DMS79 treated with DMSO at 0.1 percent for 48 hours (cell line): ENCODE measurements around the gene CYP8B1.

Experiments
- DNase-seq: peaks from one replicate; lab custom pipeline; 2025; lab: John Stamatoyannopoulos, UW

CYP8B1 gene

DNA sequence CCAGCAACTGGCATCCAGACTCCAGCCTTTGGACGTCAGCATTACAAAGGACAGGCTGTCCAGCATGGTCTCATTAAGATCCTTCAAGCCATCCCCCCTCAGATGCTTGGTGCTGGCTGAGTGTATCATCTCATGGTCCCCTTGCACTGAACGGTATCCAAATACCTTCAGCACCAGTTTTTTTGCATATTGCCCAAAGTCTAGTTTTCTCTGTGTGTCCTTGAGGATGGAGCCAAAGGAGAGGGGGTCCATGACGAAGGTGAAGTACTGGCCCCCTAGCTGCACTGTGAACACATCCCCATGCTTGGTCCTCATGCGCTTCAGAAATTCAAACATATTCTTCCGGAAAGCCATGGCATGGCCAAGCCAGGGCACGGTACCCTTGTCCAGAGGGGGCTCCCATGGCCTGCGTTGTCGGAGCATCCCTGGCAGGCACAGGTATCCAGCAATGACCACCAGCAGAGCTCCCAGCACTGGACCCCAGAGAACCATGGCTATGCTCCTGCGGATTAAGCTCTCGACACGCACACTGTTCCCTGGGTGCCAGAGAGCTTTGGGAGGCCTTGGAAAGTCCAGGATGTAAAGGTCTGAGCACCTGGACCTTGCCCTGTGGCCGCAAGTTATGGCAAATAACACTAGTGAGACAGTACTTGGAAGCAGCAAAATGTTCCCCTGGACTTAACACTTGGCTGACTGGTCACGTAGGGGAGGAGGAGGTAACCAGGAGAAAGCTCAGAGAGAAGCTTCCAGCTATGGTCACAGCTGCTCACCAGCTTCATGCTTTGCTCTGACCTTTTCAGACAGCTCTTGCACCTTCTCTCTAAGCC, at the start of gene CYP8B1:
CYP8B1 (minus strand) TSS at position 555 of the 827 bp plus-strand sequence; CDS start at position 492, 63 bp downstream.
- no peak for DNase-seq

DNA sequence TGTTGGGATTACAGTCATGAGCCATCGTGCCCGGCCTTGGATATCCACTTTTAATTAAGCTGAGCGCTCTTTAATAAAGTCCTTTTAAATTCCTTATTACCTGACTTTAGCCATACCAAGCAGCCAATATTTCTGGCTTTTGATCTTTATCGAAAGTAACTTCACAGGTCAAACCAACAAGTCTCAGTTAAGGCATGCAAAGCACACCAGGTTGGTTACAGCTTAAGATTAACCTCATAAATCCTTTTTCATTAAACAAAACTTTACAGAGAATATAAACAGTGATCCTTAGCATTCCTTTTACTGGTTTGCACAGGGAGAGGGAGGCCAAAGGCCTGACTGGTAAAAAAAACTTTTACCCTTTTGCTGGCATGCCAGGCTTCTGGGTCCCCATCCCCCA, 47.9 kb upstream of the CYP8B1 start:
- no peak for DNase-seq

DNA sequence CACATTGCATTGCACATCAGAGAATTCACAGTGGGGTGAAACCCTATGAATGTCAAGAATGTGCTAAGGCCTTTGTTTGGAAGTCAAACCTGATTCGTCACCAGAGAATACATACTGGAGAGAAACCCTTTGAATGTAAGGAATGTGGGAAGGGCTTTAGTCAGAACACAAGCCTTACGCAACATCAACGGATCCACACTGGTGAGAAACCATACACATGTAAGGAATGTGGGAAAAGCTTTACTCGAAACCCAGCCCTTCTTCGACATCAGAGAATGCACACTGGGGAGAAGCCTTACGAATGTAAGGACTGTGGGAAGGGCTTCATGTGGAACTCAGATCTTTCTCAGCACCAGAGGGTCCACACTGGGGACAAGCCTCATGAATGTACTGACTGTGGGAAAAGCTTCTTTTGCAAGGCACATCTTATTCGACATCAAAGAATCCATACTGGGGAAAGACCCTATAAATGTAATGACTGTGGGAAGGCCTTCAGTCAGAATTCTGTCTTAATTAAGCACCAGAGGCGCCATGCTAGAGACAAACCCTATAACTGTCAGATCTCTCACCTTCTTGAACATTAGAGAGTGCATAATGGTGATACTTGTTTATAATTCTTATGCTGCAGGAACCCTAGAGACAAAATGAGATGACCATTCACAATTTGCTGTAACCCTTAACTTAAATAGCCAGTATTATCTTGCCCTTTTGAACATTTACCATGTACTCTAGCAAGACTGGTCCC, 39.3 kb upstream of the CYP8B1 start:
- DNase-seq = no peak

- no peak for DNase-seq
These were observed 35.9 kb upstream of the CYP8B1 start for GRCh38 chr3:42911551-42911950.

DNA sequence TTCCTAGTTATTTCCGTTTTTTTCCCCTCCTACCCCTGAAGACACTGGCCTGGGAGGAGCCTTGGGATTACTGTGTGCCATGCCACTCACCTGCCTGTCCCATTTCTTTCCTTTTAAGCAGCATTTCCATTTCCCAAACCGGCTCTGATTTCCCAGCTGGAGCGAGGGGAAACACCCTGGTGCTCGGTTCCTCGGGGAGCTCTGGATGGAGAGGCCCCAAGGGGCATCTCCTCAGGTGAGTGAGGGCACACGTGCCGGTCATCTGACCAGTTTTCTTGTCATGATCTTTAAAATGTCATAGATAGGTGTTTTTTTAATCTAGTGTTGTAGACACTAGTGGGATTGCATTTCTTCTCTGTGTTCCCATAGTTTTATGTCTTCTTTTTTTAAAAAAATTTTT, 33.0 kb upstream of the CYP8B1 start:
- no peak for DNase-seq

GRCh38 chr3:42906848-42907183, 31.1 kb upstream of the CYP8B1 start:
- DNase-seq = no peak

GRCh38 chr3:42906070-42906847, 30.6 kb upstream of the CYP8B1 start, which contains the start of gene ZNF662:
Gene ZNF662 (plus strand): TSS chr3:42906142. CDS start chr3:42908115, 1,973 bp downstream.
- no peak for DNase-seq

- DNase-seq = peak; percentile 14
These were observed 30.0 kb upstream of the CYP8B1 start for GRCh38 chr3:42905740-42906069.

DNA sequence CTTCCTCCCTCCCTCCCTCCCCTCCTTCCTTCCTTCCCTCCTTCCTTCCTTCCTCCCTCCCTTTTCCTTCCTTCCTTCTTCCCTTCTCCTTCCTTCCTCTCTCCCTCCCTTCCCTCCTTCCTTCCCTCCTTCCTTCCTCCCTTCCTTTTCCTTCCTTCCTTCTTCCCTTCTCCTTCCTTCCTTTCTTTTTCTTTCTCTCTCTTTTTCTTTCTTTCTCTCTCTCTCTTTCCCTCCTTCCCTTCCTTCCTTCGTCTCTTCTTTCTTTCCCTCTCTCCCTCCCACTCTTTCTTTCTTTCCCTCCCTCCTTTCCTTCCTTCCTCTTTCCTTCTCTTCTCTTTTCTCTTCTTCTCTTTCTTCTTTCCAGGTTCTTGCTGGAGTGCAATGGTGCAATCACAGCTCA, 28.4 kb upstream of the CYP8B1 start:
- no peak for DNase-seq

DNA sequence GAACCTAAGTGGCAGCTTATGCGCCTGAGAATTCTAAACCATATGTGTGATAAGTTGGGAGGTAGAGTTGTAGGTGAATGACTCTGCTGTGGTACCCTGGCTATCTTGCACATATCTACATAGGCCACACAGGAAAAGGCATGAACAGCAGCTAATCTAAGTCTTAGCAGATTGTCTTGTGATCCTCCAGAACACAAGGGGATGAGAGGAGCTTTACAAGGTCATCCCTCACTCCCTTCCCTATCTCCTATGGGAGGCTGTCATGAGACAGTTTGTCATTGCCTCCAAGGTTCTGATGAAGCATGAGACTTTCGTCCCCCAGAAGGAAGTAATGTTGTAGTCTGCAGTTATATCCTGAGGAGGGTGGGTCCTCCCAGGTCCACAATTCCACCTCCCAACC, 26.6 kb upstream of the CYP8B1 start:
- DNase-seq = no peak

DNA sequence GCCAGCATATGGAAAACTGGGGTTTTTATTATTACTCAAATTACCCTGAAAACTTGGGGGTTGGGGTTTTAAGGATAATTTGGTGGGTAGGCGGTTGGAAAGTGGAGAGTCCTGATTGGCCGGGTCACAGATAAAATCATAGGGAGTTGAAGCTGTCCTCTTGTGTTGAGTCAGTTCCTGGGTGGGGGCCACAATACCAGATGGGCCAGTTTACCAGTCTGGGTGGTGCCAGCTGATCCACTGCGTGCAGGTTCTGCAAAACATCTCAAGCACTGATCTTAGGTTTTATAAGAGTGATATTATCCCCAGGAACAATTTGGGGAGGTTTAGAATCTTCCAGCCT, 25.4 kb upstream of the CYP8B1 start:
- DNase-seq = no peak

DNA sequence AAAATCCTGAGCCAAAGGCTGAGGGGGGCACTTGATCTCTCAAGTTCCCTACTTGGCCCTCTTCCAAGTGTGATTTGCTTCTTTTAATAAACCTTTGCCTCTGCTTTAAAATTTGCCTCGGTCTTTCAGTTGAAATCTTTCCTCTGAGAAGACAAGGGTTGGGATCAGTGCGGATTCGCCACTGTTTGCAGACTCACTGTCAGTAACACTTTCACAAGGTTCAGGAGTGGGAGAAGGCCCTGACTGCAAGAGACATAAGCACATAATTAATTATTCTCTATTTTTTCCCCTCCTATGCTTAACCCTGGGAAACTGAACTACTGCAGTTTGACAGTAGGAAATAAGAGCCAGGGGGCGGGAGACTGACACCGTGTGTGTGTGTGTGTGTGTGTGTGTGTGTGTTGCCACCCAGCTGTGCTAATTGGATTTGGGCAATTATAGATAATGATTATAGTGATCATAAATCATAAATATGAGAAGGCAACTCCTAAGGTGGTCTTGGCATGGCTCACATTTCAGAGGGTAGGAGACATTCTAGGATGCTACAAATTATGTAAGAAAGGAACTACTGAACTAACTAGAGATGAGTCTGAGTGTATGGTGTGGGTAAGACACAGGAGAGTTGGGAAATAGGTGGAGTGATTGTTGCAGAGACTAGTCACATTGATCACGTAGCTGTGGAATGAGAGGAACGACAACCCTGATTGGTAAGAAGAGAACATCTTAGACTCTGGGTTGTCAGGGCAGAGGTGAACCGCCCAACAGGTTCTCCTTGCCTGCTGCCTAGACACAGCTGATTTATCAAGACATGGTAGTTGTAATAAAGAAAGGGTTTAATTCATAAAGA, 24.8 kb upstream of the CYP8B1 start:
- DNase-seq = no peak

- no peak for DNase-seq
These were observed 23.4 kb upstream of the CYP8B1 start for GRCh38 chr3:42898896-42899675.

DNA sequence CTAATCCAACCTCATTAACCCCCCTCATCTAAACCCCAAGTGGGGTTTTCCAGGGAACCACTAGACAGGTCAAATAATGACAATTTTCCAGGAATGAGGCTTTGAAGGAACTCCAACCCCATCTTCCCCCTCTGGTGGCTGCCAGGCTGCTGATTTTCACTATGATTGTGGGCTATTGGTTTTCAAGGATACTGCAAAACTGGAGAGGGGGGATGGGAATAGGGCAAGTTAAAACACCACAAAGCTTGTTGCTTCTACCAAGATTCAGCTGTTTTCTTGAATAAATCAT, 19.8 kb upstream of the CYP8B1 start:
- no peak for DNase-seq

GRCh38 chr3:42894698-42895579, 19.3 kb upstream of the CYP8B1 start:
- DNase-seq = no peak

- DNase-seq = no peak
These were observed 17.1 kb upstream of the CYP8B1 start for GRCh38 chr3:42892807-42893206.

DNA sequence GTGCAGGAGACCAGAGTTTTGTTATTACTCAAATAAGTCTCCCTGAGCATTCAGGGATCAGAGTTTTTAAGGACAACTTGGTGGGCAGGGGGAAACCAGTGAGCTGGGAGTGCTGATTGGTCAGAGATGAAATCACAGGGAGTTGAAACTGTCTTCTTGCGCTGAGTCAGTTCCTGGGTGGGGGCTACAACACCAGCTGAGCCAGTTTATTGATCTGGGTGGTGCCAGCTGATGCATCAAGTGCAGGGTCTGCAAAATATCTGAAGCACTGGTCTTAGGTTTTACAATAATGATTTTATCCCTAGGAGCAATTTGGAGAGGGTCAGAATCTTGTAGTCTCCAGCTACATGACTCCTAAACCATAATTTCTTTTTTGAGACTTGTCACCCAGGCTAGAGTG, 16.5 kb upstream of the CYP8B1 start:
- DNase-seq = no peak

- DNase-seq = no peak
These were observed 15.4 kb upstream of the CYP8B1 start for GRCh38 chr3:42891042-42891441.

DNA sequence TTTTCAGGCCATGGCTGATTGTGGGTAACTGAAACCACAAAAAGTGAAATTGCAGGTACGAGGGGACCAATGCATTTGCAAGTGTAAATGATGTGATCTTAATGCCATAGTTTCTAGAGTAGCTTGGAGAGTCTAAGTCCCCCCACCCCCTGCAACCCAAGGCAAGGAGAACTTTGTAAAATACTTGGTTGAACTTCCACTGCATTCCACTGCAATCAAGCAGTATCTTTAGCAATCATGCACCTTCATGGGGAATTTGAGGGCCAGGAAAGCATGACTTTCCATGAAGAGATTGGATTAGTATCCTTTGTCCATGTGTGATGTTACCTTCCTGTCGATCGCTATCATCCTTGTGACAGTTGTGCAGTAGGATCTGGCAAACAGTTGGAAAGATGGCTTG, 11.4 kb upstream of the CYP8B1 start:
- DNase-seq = no peak

GRCh38 chr3:42886294-42886822, 10.7 kb upstream of the CYP8B1 start:
- DNase-seq = no peak
